ENCODE results near the gene DPPA4. TPM values are rescaled to one million over a fixed set of nuclear protein-coding genes. Genes with fewer than 3 reads are reported as not detected.

DPPA4 gene
- polyA plus RNA-seq, 1 experiment: not detected

GRCh38 chr3:109297496-109297895 lies 39.9 kb downstream of the DPPA4 start:
- Histone ChIP-seq H3K27me3 (ENCODE audit: control insufficient read depth, insufficient read depth, low read length) (no peaks in the 10 kb centered on the region), H3K4me3 (ENCODE audit: low read depth, low read length) (no peak overlapping the region), H3K36me3 (ENCODE audit: control insufficient read depth, insufficient read depth, low read length) (no peaks in the 10 kb centered on the region)
- POLR2A ChIA-PET: no interaction called here
- DNase-seq (ENCODE audit: low read depth): no peak
- CTCF ChIA-PET: no interaction called here
- no peak for TF ChIP-seq CTCF (IDR thresholded peaks at IDR 0.05; ENCODE audit: insufficient read depth, low read depth, low read length)

GRCh38 chr3:109284071-109284470 lies 53.3 kb downstream of the DPPA4 start:
- no peak for TF ChIP-seq CTCF (IDR thresholded peaks at IDR 0.05; ENCODE audit: insufficient read depth, low read depth, low read length)
- H3K27me3 ChIP-seq (ENCODE audit: control insufficient read depth, insufficient read depth, low read length): no peaks in the 10 kb centered on the region
- CTCF ChIA-PET: no interaction called here
- POLR2A ChIA-PET: no interaction called here
- no peak overlapping the region for H3K4me3 ChIP-seq (ENCODE audit: low read depth, low read length)
- H3K36me3 ChIP-seq (ENCODE audit: control insufficient read depth, insufficient read depth, low read length): no peaks in the 10 kb centered on the region
- no peak for DNase-seq (ENCODE audit: low read depth)

GRCh38 chr3:109278546-109278945 lies 58.8 kb downstream of the DPPA4 start:
- no peak for DNase-seq (ENCODE audit: low read depth)
- ChIA-PET CTCF (no interaction called here), POLR2A (no interaction called here)
- H3K27me3 ChIP-seq (ENCODE audit: control insufficient read depth, insufficient read depth, low read length): no peaks in the 10 kb centered on the region
- H3K4me3 ChIP-seq (ENCODE audit: low read depth, low read length): no peak overlapping the region
- no peaks in the 10 kb centered on the region for H3K36me3 ChIP-seq (ENCODE audit: control insufficient read depth, insufficient read depth, low read length)
- no peak for TF ChIP-seq CTCF (IDR thresholded peaks at IDR 0.05; ENCODE audit: insufficient read depth, low read depth, low read length)

- POLR2A ChIA-PET: no interaction called here
- no peaks in the 10 kb centered on the region for H3K27me3 ChIP-seq (ENCODE audit: control insufficient read depth, insufficient read depth, low read length)
- H3K4me3 ChIP-seq (ENCODE audit: low read depth, low read length): no peak overlapping the region
- no peak for DNase-seq (ENCODE audit: low read depth)
- H3K36me3 ChIP-seq (ENCODE audit: control insufficient read depth, insufficient read depth, low read length): no peaks in the 10 kb centered on the region
- CTCF ChIA-PET: no interaction called here
- no peak for TF ChIP-seq CTCF (IDR thresholded peaks at IDR 0.05; ENCODE audit: insufficient read depth, low read depth, low read length)
Observed at GRCh38 chr3:109278141-109278540, 59.2 kb downstream of the DPPA4 start.

Small RNA genes within 50 kb of the gene (small RNA-seq; reads per million reads assigned to genes)
- gene AC124945.1 (ENCODE audit: insufficient read length, low read depth, low replicate concordance): not detected
- gene RF00017 (ENCODE audit: insufficient read length, low read depth, low replicate concordance): not detected

Other genes with a start within 250 kb of the DPPA4 start
- gene MORC1, start 219.4 kb downstream of the DPPA4 start, polyA plus RNA-seq (2011; rRNA removed): not detected in 2 replicates
- gene C3orf85, start 200.8 kb downstream of the DPPA4 start, polyA plus RNA-seq (2011; rRNA removed): not detected in 2 replicates
- not detected in 2 replicates for gene DPPA2, start 21.0 kb downstream of the DPPA4 start, polyA plus RNA-seq (2011; rRNA removed)